Measurements from ENCODE around the gene SLC25A47. TPM values are rescaled to one million over a fixed set of nuclear protein-coding genes. Genes with fewer than 3 reads are reported as not detected.

SLC25A47 gene
- total and polyA plus RNA-seq, 4 donors: 23.7 to 469 (median 291) TPM

- Histone ChIP-seq H3K27me3 (ENCODE audit: control insufficient read depth in 4 of 4, insufficient read depth in 4 of 4, low read length in 3 of 4) (no peaks in the 10 kb centered on the region), H3K9ac (ENCODE audit: low read depth in 1 of 2, low read length in 2 of 2) (no peak overlapping the region), H3K36me3 (ENCODE audit: control insufficient read depth in 4 of 4, insufficient read depth in 3 of 4, low read depth in 1 of 4, low read length in 3 of 4) (peaks cover 4 to 47% (median 26%) of the 10 kb centered on the region in 4 donors), H3K4me1 (ENCODE audit: control insufficient read depth in 4 of 4, insufficient read depth in 4 of 4, low read length in 3 of 4) (no peaks in the 10 kb centered on the region), H3K9me3 (ENCODE audit: control insufficient read depth in 4 of 4, low read length in 3 of 4) (no peaks in the 10 kb centered on the region), H3K27ac (ENCODE audit: low read depth in 1 of 2, low read length in 2 of 2) (no peak overlapping the region), H3K4me3 (ENCODE audit: low read depth in 1 of 3, low read length in 3 of 3) (no peak overlapping the region)
- WGBS: 94% methylated on average over 2 of the region's 2 CpGs
- no peak for TF ChIP-seq RAD21 (IDR thresholded peaks at IDR 0.05)
- TF ChIP-seq MAX (IDR thresholded peaks at IDR 0.05): no peak
- no peak for TF ChIP-seq TAF1 (conservative IDR thresholded peaks at IDR 0.05)
- no peak for TF ChIP-seq REST (IDR thresholded peaks at IDR 0.05)
- no peak for TF ChIP-seq CTCF (IDR thresholded peaks at IDR 0.05; ENCODE audit: low read depth, low read length, missing input control)
- no peak for TF ChIP-seq RXRA (IDR thresholded peaks at IDR 0.05)
- TF ChIP-seq JUND (IDR thresholded peaks at IDR 0.05): no peak
- no peak for TF ChIP-seq HNF4A (conservative IDR thresholded peaks at IDR 0.05)
- TF ChIP-seq YY1 (IDR thresholded peaks at IDR 0.05): no peak
- no peak for TF ChIP-seq FOXA2 (IDR thresholded peaks at IDR 0.05)
- TF ChIP-seq HNF4G (IDR thresholded peaks at IDR 0.05): no peak
- TF ChIP-seq GABPA (IDR thresholded peaks at IDR 0.05 in 1 of 2, conservative IDR thresholded peaks at IDR 0.05 in 1 of 2): no peak
- no peak for TF ChIP-seq FOXA1 (IDR thresholded peaks at IDR 0.05)
- no peak for TF ChIP-seq NR2F2 (IDR thresholded peaks at IDR 0.05)
- DNase-seq (ENCODE audit: low spot score): no peak
These were observed 39.9 kb downstream of the SLC25A47 start for GRCh38 chr14:100363053-100363452.

DNA sequence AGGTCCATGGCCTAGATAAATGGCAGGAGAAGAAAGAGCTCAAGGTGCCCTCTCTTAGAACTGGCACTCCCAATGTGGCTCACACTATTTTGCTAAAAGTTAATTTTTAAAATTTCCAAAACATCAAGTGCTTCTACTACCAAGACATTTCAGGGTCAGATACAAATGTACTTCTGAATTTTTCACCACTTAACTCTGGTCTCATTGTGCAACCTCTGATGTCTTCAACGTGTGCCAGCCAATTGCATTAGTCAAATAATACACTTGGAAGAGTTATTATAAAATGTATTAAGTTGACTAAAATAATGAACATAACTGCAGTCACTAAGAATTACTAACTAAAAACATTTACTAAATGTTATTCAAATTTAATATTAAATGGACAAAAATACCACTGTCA, 41.3 kb downstream of the SLC25A47 start:
- no peak for DNase-seq (ENCODE audit: low spot score)
- Histone ChIP-seq H3K9ac (ENCODE audit: low read depth in 1 of 2, low read length in 2 of 2) (no peak overlapping the region), H3K27me3 (ENCODE audit: control insufficient read depth in 4 of 4, insufficient read depth in 4 of 4, low read length in 3 of 4) (no peaks in the 10 kb centered on the region), H3K36me3 (ENCODE audit: control insufficient read depth in 4 of 4, insufficient read depth in 3 of 4, low read depth in 1 of 4, low read length in 3 of 4) (peaks cover 4 to 39% (median 23%) of the 10 kb centered on the region in 4 donors), H3K9me3 (ENCODE audit: control insufficient read depth in 4 of 4, low read length in 3 of 4) (no peaks in the 10 kb centered on the region), H3K27ac (ENCODE audit: low read depth in 1 of 2, low read length in 2 of 2) (no peak overlapping the region), H3K4me3 (ENCODE audit: low read depth in 1 of 3, low read length in 3 of 3) (no peak overlapping the region), H3K4me1 (ENCODE audit: control insufficient read depth in 4 of 4, insufficient read depth in 4 of 4, low read length in 3 of 4) (no peaks in the 10 kb centered on the region)
- 36% methylated on average over 1 of the region's 1 CpG for WGBS
- TF ChIP-seq HNF4G (IDR thresholded peaks at IDR 0.05) (no peak), GABPA (IDR thresholded peaks at IDR 0.05 in 1 of 2, conservative IDR thresholded peaks at IDR 0.05 in 1 of 2) (no peak), SP1 (IDR thresholded peaks at IDR 0.05) (no peak), MAX (IDR thresholded peaks at IDR 0.05) (no peak), EGR1 (IDR thresholded peaks at IDR 0.05; ENCODE audit: low read depth in 2 of 2) (no peak), RAD21 (IDR thresholded peaks at IDR 0.05) (no peak), FOXA2 (IDR thresholded peaks at IDR 0.05) (no peak), REST (IDR thresholded peaks at IDR 0.05) (no peak), NR2F2 (IDR thresholded peaks at IDR 0.05) (no peak), YY1 (IDR thresholded peaks at IDR 0.05) (no peak), TAF1 (conservative IDR thresholded peaks at IDR 0.05) (no peak), JUND (IDR thresholded peaks at IDR 0.05) (no peak), ATF3 (IDR thresholded peaks at IDR 0.05) (no peak), FOXA1 (IDR thresholded peaks at IDR 0.05) (no peak), HNF4A (conservative IDR thresholded peaks at IDR 0.05) (no peak), ZBTB33 (IDR thresholded peaks at IDR 0.05) (no peak)
